ENCODE measurements around the gene C3.
"Not testable (repeated sequence)": the region's sequence is repeated elsewhere in the genome, so short reads cannot be mapped to it uniquely, and the experiment has no call there.

The C3 gene

GRCh38 chr19:6672693-6673290 lies 47.7 kb downstream of the C3 start:
- H3K27me3 ChIP-seq (ENCODE audit: control insufficient read depth in 5 of 5, insufficient read depth in 4 of 5, low read length in 5 of 5), result peaks cover 0 to 6% (median 4%) of the 10 kb centered on the region in 5 donors
- peaks cover 0 to 9% (median 8%) of the 10 kb centered on the region in 5 donors for H3K4me1 ChIP-seq (ENCODE audit: control insufficient read depth in 5 of 5, insufficient read depth in 5 of 5, low read length in 5 of 5)
- no peak overlapping the region for H3K27ac ChIP-seq (ENCODE audit: low read depth, low read length)
- peaks cover 3 to 15% (median 10%) of the 10 kb centered on the region in 5 donors for H3K36me3 ChIP-seq (ENCODE audit: control insufficient read depth in 5 of 5, insufficient read depth in 5 of 5, low read length in 5 of 5)
- H3K9ac ChIP-seq (ENCODE audit: low read length in 5 of 5), result no peak overlapping the region
- H3K4me3 ChIP-seq (ENCODE audit: low read depth in 1 of 5, low read length in 5 of 5), result no peak overlapping the region
- H3K9me3 ChIP-seq (ENCODE audit: control insufficient read depth in 5 of 5, low read length in 5 of 5), result no peaks in the 10 kb centered on the region

GRCh38 chr19:6671960-6672359 lies 48.5 kb downstream of the C3 start:
- Histone ChIP-seq H3K4me1 (ENCODE audit: control insufficient read depth in 5 of 5, insufficient read depth in 5 of 5, low read length in 5 of 5) (peaks cover 0 to 9% (median 8%) of the 10 kb centered on the region in 5 donors), H3K9ac (ENCODE audit: low read length in 5 of 5) (no peak overlapping the region), H3K4me3 (ENCODE audit: low read depth in 1 of 5, low read length in 5 of 5) (no peak overlapping the region), H3K27me3 (ENCODE audit: control insufficient read depth in 5 of 5, insufficient read depth in 4 of 5, low read length in 5 of 5) (peaks cover 0 to 9% (median 4%) of the 10 kb centered on the region in 5 donors), H3K27ac (ENCODE audit: low read depth, low read length) (no peak overlapping the region), H3K36me3 (ENCODE audit: control insufficient read depth in 5 of 5, insufficient read depth in 5 of 5, low read length in 5 of 5) (peaks cover 0 to 11% (median 4%) of the 10 kb centered on the region in 5 donors), H3K9me3 (ENCODE audit: control insufficient read depth in 5 of 5, low read length in 5 of 5) (no peaks in the 10 kb centered on the region)

- Histone ChIP-seq H3K27ac (ENCODE audit: low read depth, low read length) (no peak overlapping the region), H3K4me3 (ENCODE audit: low read depth in 1 of 5, low read length in 5 of 5) (peak overlapping the region in 2 of 5 donors; percentile 0 to 37), H3K4me1 (ENCODE audit: control insufficient read depth in 5 of 5, insufficient read depth in 5 of 5, low read length in 5 of 5) (no peaks in the 10 kb centered on the region), H3K9me3 (ENCODE audit: control insufficient read depth in 5 of 5, low read length in 5 of 5) (peaks cover 0 to 4% (median 0%) of the 10 kb centered on the region in 5 donors), H3K36me3 (ENCODE audit: control insufficient read depth in 5 of 5, insufficient read depth in 5 of 5, low read length in 5 of 5) (no peaks in the 10 kb centered on the region), H3K9ac (ENCODE audit: low read length in 5 of 5) (no peak overlapping the region), H3K27me3 (ENCODE audit: control insufficient read depth in 5 of 5, insufficient read depth in 4 of 5, low read length in 5 of 5) (peaks cover 0 to 9% (median 4%) of the 10 kb centered on the region in 5 donors)
Observed at GRCh38 chr19:6668691-6669090, 51.8 kb downstream of the C3 start.

- H3K27me3 ChIP-seq (ENCODE audit: control insufficient read depth in 5 of 5, insufficient read depth in 4 of 5, low read length in 5 of 5), result peaks cover 0 to 13% (median 4%) of the 10 kb centered on the region in 5 donors
- H3K4me1 ChIP-seq (ENCODE audit: control insufficient read depth in 5 of 5, insufficient read depth in 5 of 5, low read length in 5 of 5), result peaks cover 0 to 14% (median 0%) of the 10 kb centered on the region in 5 donors
- no peaks in the 10 kb centered on the region for H3K36me3 ChIP-seq (ENCODE audit: control insufficient read depth in 5 of 5, insufficient read depth in 5 of 5, low read length in 5 of 5)
- H3K4me3 ChIP-seq (ENCODE audit: low read depth in 1 of 5, low read length in 5 of 5), result no peak overlapping the region
- H3K27ac ChIP-seq (ENCODE audit: low read depth, low read length), result no peak overlapping the region
- peaks cover 0 to 6% (median 0%) of the 10 kb centered on the region in 5 donors for H3K9me3 ChIP-seq (ENCODE audit: control insufficient read depth in 5 of 5, low read length in 5 of 5)
- H3K9ac ChIP-seq (ENCODE audit: low read length in 5 of 5), result no peak overlapping the region
Observed at GRCh38 chr19:6667114-6667627, 53.3 kb downstream of the C3 start.

- Histone ChIP-seq H3K9me3 (ENCODE audit: control insufficient read depth in 5 of 5, low read length in 5 of 5) (peaks cover 0 to 6% (median 0%) of the 10 kb centered on the region in 5 donors), H3K4me3 (ENCODE audit: low read depth in 1 of 5, low read length in 5 of 5) (no peak overlapping the region), H3K9ac (ENCODE audit: low read length in 5 of 5) (no peak overlapping the region), H3K4me1 (ENCODE audit: control insufficient read depth in 5 of 5, insufficient read depth in 5 of 5, low read length in 5 of 5) (peaks cover 0 to 14% (median 3%) of the 10 kb centered on the region in 5 donors), H3K27ac (ENCODE audit: low read depth, low read length) (no peak overlapping the region), H3K36me3 (ENCODE audit: control insufficient read depth in 5 of 5, insufficient read depth in 5 of 5, low read length in 5 of 5) (no peaks in the 10 kb centered on the region), H3K27me3 (ENCODE audit: control insufficient read depth in 5 of 5, insufficient read depth in 4 of 5, low read length in 5 of 5) (peaks cover 0 to 27% (median 12%) of the 10 kb centered on the region in 5 donors)
Observed at GRCh38 chr19:6664916-6665315, 55.5 kb downstream of the C3 start.

- no peak overlapping the region for H3K27ac ChIP-seq (ENCODE audit: low read depth, low read length)
- no peak overlapping the region for H3K9ac ChIP-seq (ENCODE audit: low read length in 5 of 5)
- H3K4me1 ChIP-seq (ENCODE audit: control insufficient read depth in 5 of 5, insufficient read depth in 5 of 5, low read length in 5 of 5), result peaks cover 0 to 14% (median 3%) of the 10 kb centered on the region in 5 donors
- H3K9me3 ChIP-seq (ENCODE audit: control insufficient read depth in 5 of 5, low read length in 5 of 5), result peaks cover 0 to 6% (median 0%) of the 10 kb centered on the region in 5 donors
- H3K4me3 ChIP-seq (ENCODE audit: low read depth in 1 of 5, low read length in 5 of 5), result no peak overlapping the region
- H3K36me3 ChIP-seq (ENCODE audit: control insufficient read depth in 5 of 5, insufficient read depth in 5 of 5, low read length in 5 of 5), result no peaks in the 10 kb centered on the region
- peaks cover 0 to 27% (median 23%) of the 10 kb centered on the region in 5 donors for H3K27me3 ChIP-seq (ENCODE audit: control insufficient read depth in 5 of 5, insufficient read depth in 4 of 5, low read length in 5 of 5)
Observed at GRCh38 chr19:6663236-6664201, 56.9 kb downstream of the C3 start.

GRCh38 chr19:6662702-6663101 lies 57.7 kb downstream of the C3 start:
- Histone ChIP-seq H3K9me3 (ENCODE audit: control insufficient read depth in 5 of 5, low read length in 5 of 5) (peaks cover 0 to 6% (median 0%) of the 10 kb centered on the region in 5 donors), H3K36me3 (ENCODE audit: control insufficient read depth in 5 of 5, insufficient read depth in 5 of 5, low read length in 5 of 5) (no peaks in the 10 kb centered on the region), H3K27ac (ENCODE audit: low read depth, low read length) (no peak overlapping the region), H3K4me1 (ENCODE audit: control insufficient read depth in 5 of 5, insufficient read depth in 5 of 5, low read length in 5 of 5) (peaks cover 0 to 14% (median 3%) of the 10 kb centered on the region in 5 donors), H3K4me3 (ENCODE audit: low read depth in 1 of 5, low read length in 5 of 5) (no peak overlapping the region), H3K27me3 (ENCODE audit: control insufficient read depth in 5 of 5, insufficient read depth in 4 of 5, low read length in 5 of 5) (peaks cover 0 to 28% (median 26%) of the 10 kb centered on the region in 5 donors), H3K9ac (ENCODE audit: low read length in 5 of 5) (no peak overlapping the region)

GRCh38 chr19:6661509-6662244 lies 58.8 kb downstream of the C3 start:
- Histone ChIP-seq H3K4me1 (ENCODE audit: control insufficient read depth in 5 of 5, insufficient read depth in 5 of 5, low read length in 5 of 5) (peaks cover 0 to 14% (median 3%) of the 10 kb centered on the region in 5 donors), H3K27me3 (ENCODE audit: control insufficient read depth in 5 of 5, insufficient read depth in 4 of 5, low read length in 5 of 5) (peaks cover 0 to 33% (median 26%) of the 10 kb centered on the region in 5 donors)
- H3K9ac ChIP-seq (ENCODE audit: low read length in 5 of 5); H3K27ac ChIP-seq (ENCODE audit: low read depth, low read length); H3K9me3 ChIP-seq (ENCODE audit: control insufficient read depth in 5 of 5, low read length in 5 of 5); H3K4me3 ChIP-seq (ENCODE audit: low read depth in 1 of 5, low read length in 5 of 5); H3K36me3 ChIP-seq (ENCODE audit: control insufficient read depth in 5 of 5, insufficient read depth in 5 of 5, low read length in 5 of 5): not testable (repeated sequence)

- Histone ChIP-seq H3K27ac (ENCODE audit: low read depth, low read length) (no peak overlapping the region), H3K4me1 (ENCODE audit: control insufficient read depth in 5 of 5, insufficient read depth in 5 of 5, low read length in 5 of 5) (peaks cover 0 to 14% (median 3%) of the 10 kb centered on the region in 5 donors), H3K9me3 (ENCODE audit: control insufficient read depth in 5 of 5, low read length in 5 of 5) (peaks cover 0 to 6% (median 0%) of the 10 kb centered on the region in 5 donors), H3K36me3 (ENCODE audit: control insufficient read depth in 5 of 5, insufficient read depth in 5 of 5, low read length in 5 of 5) (no peaks in the 10 kb centered on the region), H3K27me3 (ENCODE audit: control insufficient read depth in 5 of 5, insufficient read depth in 4 of 5, low read length in 5 of 5) (peaks cover 0 to 35% (median 26%) of the 10 kb centered on the region in 5 donors), H3K4me3 (ENCODE audit: low read depth in 1 of 5, low read length in 5 of 5) (no peak overlapping the region), H3K9ac (ENCODE audit: low read length in 5 of 5) (no peak overlapping the region)
Observed at GRCh38 chr19:6660930-6661329, 59.5 kb downstream of the C3 start.
